Adrenal gland (tissue), 12 donors: ENCODE measurements around the gene RALGAPB. TPM values are rescaled to one million over a fixed set of nuclear protein-coding genes. Genes with fewer than 3 reads are reported as not detected.

Experiments used
- DNase-seq, 7 donors: peaks; one replicate each; pipeline ENCODE4 v3.0.0-alpha.2; 2019 to 2020
- H3K27ac ChIP-seq, 5 donors: fragments of 200-600 bp; sonication (generic) in 4 of 5; 1 replicate in 3 of 5; 2 replicates in 2 of 5; pipeline versions ENCODE4 v1.5.1 to v1.8.0; 2016 to 2020; ENCODE audit warnings: mild to moderate bottlenecking in 1 of 5
- H3K27me3 ChIP-seq: fragments of 200-600 bp; 2 replicates; pipeline ENCODE4 v1.8.0; 2021
- H3K36me3 ChIP-seq, 2 donors: fragments of 200-600 bp; replicated peaks in 1 of 2; 1 replicate in 1 of 2; 2 replicates in 1 of 2; pipeline versions ENCODE4 v1.5.1 to v1.8.0; 2018 to 2022
- H3K4me1 ChIP-seq, 2 donors: fragments of 200-600 bp; replicated peaks in 1 of 2; 1 replicate in 1 of 2; 2 replicates in 1 of 2; pipeline versions ENCODE4 v1.5.1 to v1.8.0; 2018 to 2021
- H3K4me3 ChIP-seq, 4 donors: fragments of 200-600 bp; sonication (generic) in 3 of 4; one replicate each; pipeline ENCODE4 v1.5.1; 2016 to 2018
- H3K9me3 ChIP-seq, 3 donors: fragments of 200-600 bp; sonication (generic) in 1 of 3; replicated peaks in 1 of 3; 1 replicate in 2 of 3; 2 replicates in 1 of 3; pipeline versions ENCODE4 v1.5.1 to v1.8.0; 2016 to 2021
- POLR2A ChIP-seq, 2 donors: fragments of 450-650 bp; IDR thresholded peaks; one replicate each; pipeline ENCODE4 v1.6.1; 2017; ENCODE audit warnings: antibody characterized with exemption in 2 of 2, mild to moderate bottlenecking in 2 of 2, moderate library complexity in 1 of 2
- WGBS, 4 donors: extraction: QIAGEN DNeasy Blood & Tissue Kit in 2 of 4; methylation state at CpG; one replicate each; pipeline versions ENCODE4 v1.1.5 to v1.1.7; 2013 to 2017; 5-methylcytosine and 5-hydroxymethylcytosine counted together
- intact Hi-C, 2 donors: fragments of 100-400 bp; cut with DNase I; formaldehyde crosslinking; loops; one replicate each; pipeline versions ENCODE4 v1.14.1 to v1.15.0; 2022 to 2023
- polyA plus RNA-seq, 3 donors: library from polyadenylated mRNA; stranded (reverse); fragments of 200-250 nt in 2 of 3; fragments of 350-450 nt in 1 of 3; fragmentation: Illumina TruSeq in 1 of 3; extraction: RNeasy Lipid Tissue Mini Kit (QIAGEN cat#74804) in 1 of 3; gene quantifications; one replicate each; pipeline ENCODE4 v1.2.3, GENCODE V29; 2013 to 2014
- total RNA-seq, 9 donors: library from RNA; depleted of rRNA in 4 of 9; stranded (reverse); fragments of >200 nt in 4 of 9; fragments of 120-200 nt in 1 of 9; fragmentation: NEBNext Ultra II Directional in 1 of 9; extraction: Animal tissue kit (Norgen Biotek cat#: 25700) in 1 of 9; gene quantifications; one replicate each; pipeline versions ENCODE4 v1.1.0 to v1.2.4, GENCODE V29; 2013 to 2023
- TF ChIP-seq, protein P1 (sequence below), 6 experiments: fragments of 450-650 bp in 4 of 6; fragments of 200-600 bp in 2 of 6; sonication (generic) in 1 of 6; IDR thresholded peaks; 1 replicate in 5 of 6; 2 replicates in 1 of 6; pipeline versions ENCODE4 v1.5.1 to v1.8.0; 2016 to 2021; ENCODE audit warnings: antibody characterized with exemption in 6 of 6, mild to moderate bottlenecking in 2 of 6, moderate library complexity in 1 of 6
- donor health status: healthy with polysubstance abuse.
- donor health status: Bipolar disorder and iron deficiency.
- donor health status: DM: yes; HTN: yes; CAD: no.
- donor health status: DM: no; HTN: no; CAD: no.
- donor health status: DM: no; HTN: no; CAD: no.
- donor health status: DM: yes; HTN: yes; CAD: no.

RALGAPB gene
- total and polyA plus RNA-seq, 12 donors = 11.7 to 44.7 (median 31.7) TPM

DNA sequence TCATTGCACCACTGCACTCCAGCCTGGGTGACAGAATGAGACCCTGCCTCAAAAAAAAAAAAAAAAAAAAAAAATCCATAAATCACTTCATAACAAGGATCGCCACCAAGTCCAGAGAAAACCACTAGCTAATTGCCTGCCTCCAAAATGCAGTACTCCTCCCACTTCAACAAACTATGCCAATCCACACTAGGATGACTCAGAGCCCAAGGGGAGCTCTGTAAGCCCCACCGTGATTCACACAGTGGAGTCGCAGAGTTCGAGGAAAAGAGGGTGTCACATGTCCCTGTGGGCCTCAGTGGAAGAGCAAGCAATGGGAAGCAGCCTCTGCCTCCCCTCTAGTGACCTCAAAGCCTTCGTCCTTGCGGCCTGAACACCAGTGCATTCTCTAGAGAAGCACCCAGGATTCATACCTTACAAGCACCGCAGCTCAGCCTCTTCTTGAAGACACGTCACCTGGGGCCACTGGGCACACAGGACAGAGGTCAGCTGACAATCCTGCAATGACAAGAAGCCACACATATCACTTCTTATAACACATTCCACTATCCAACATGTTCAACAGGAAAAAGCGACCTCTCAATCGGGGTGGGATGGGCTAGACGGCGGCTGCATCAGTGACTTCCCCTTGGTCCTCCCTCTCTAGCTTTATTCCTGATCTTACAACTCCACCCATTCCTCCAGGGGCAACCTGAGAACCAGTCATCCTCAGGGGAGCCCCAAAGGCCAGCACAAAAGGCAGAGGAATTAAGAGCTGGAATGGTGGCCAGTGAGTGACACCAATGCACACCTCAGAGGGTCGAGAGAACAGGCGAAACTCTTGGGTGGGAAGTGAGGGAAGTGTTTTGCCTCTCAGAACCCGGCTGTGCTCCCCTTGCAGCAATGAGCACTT is 46.4 kb upstream of the RALGAPB start:
- H3K27me3 ChIP-seq = no peaks in the 10 kb centered on the region
- DNase-seq = peak; percentile 60 to 90 (median 82)

GRCh38 chr20:38427655-38428023 is 45.0 kb upstream of the RALGAPB start:
- Histone ChIP-seq H3K36me3 (peaks cover 0 to 99% of the 10 kb centered on the region in 2 donors), H3K4me3 (no peak overlapping the region), H3K27ac (peak overlapping the region in 1 of 5 donors; percentile 70), H3K27me3 (no peaks in the 10 kb centered on the region), H3K9me3 (no peaks in the 10 kb centered on the region), H3K4me1 (peaks cover 0 to 18% of the 10 kb centered on the region in 2 donors)
- intact Hi-C loops = no loop called here
- TF ChIP-seq, protein P1, sequence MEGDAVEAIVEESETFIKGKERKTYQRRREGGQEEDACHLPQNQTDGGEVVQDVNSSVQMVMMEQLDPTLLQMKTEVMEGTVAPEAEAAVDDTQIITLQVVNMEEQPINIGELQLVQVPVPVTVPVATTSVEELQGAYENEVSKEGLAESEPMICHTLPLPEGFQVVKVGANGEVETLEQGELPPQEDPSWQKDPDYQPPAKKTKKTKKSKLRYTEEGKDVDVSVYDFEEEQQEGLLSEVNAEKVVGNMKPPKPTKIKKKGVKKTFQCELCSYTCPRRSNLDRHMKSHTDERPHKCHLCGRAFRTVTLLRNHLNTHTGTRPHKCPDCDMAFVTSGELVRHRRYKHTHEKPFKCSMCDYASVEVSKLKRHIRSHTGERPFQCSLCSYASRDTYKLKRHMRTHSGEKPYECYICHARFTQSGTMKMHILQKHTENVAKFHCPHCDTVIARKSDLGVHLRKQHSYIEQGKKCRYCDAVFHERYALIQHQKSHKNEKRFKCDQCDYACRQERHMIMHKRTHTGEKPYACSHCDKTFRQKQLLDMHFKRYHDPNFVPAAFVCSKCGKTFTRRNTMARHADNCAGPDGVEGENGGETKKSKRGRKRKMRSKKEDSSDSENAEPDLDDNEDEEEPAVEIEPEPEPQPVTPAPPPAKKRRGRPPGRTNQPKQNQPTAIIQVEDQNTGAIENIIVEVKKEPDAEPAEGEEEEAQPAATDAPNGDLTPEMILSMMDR (IDR thresholded peaks at IDR 0.05) = no peak
- no peak for TF ChIP-seq POLR2A (IDR thresholded peaks at IDR 0.05)
- DNase-seq = no peak
- 80 to 90% (median 82%) methylated on average over 5 of the region's 5 CpGs for WGBS, 4 donors

More for the DNA sequence above, 46.4 kb upstream of the RALGAPB start:
- H3K27ac ChIP-seq = peak overlapping the region in 3 of 5 donors; percentile 67 to 74 (median 70)
- intact Hi-C loops = no loop called here
- H3K36me3 ChIP-seq = peaks cover 0 to 99% of the 10 kb centered on the region in 2 donors
- H3K4me1 ChIP-seq = peaks cover 0 to 17% of the 10 kb centered on the region in 2 donors
- H3K4me3 ChIP-seq = no peak overlapping the region
- 66 to 73% (median 68%) methylated on average over 15 of the region's 15 CpGs for WGBS, 4 donors
- TF ChIP-seq POLR2A (IDR thresholded peaks at IDR 0.05) = peak in 1 of 2 donors; percentile 30
- TF ChIP-seq, protein P1 (IDR thresholded peaks at IDR 0.05) = no peak
- no peaks in the 10 kb centered on the region for H3K9me3 ChIP-seq

- H3K36me3 ChIP-seq = peaks cover 0 to 98% of the 10 kb centered on the region in 2 donors
- TF ChIP-seq POLR2A (IDR thresholded peaks at IDR 0.05) = no peak
- TF ChIP-seq, protein P1 (IDR thresholded peaks at IDR 0.05) = no peak
- H3K4me1 ChIP-seq = peaks cover 3 to 29% of the 10 kb centered on the region in 2 donors
- DNase-seq = no peak
- no peak overlapping the region for H3K4me3 ChIP-seq
- no peaks in the 10 kb centered on the region for H3K27me3 ChIP-seq
- no peak overlapping the region for H3K27ac ChIP-seq
- intact Hi-C loops = no loop called here
- WGBS, 4 donors = 94 to 95% (median 94%) methylated on average over 3 of the region's 3 CpGs
- H3K9me3 ChIP-seq = no peaks in the 10 kb centered on the region
These were observed 43.8 kb upstream of the RALGAPB start for GRCh38 chr20:38428800-38429199.

GRCh38 chr20:38429301-38429700 is 43.3 kb upstream of the RALGAPB start:
- TF ChIP-seq, protein P1 (IDR thresholded peaks at IDR 0.05) = no peak
- no peak for TF ChIP-seq POLR2A (IDR thresholded peaks at IDR 0.05)
- H3K36me3 ChIP-seq = peaks cover 0 to 93% of the 10 kb centered on the region in 2 donors
- no peak for DNase-seq

More at GRCh38 chr20:38429301-38429700, 43.3 kb upstream of the RALGAPB start:
- 81 to 97% (median 90%) methylated on average over 3 of the region's 3 CpGs for WGBS, 4 donors
- Histone ChIP-seq H3K27me3 (no peaks in the 10 kb centered on the region), H3K4me1 (peaks cover 6 to 34% of the 10 kb centered on the region in 2 donors), H3K9me3 (no peaks in the 10 kb centered on the region), H3K27ac (no peak overlapping the region), H3K4me3 (no peak overlapping the region)
- intact Hi-C loops = no loop called here
